CD4-positive, alpha-beta T cell treated with Interferon gamma for 1 hour (primary cell): Measurements from ENCODE around the gene LY6G5C.

Experiments
- DNase-seq: peaks from one replicate; pipeline ENCODE4 v3.0.0-alpha.2; 2020

LY6G5C gene, protein sequence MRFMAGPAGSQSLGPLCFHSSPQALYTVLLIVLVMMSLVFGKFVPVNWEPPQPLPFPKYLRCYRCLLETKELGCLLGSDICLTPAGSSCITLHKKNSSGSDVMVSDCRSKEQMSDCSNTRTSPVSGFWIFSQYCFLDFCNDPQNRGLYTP

DNA sequence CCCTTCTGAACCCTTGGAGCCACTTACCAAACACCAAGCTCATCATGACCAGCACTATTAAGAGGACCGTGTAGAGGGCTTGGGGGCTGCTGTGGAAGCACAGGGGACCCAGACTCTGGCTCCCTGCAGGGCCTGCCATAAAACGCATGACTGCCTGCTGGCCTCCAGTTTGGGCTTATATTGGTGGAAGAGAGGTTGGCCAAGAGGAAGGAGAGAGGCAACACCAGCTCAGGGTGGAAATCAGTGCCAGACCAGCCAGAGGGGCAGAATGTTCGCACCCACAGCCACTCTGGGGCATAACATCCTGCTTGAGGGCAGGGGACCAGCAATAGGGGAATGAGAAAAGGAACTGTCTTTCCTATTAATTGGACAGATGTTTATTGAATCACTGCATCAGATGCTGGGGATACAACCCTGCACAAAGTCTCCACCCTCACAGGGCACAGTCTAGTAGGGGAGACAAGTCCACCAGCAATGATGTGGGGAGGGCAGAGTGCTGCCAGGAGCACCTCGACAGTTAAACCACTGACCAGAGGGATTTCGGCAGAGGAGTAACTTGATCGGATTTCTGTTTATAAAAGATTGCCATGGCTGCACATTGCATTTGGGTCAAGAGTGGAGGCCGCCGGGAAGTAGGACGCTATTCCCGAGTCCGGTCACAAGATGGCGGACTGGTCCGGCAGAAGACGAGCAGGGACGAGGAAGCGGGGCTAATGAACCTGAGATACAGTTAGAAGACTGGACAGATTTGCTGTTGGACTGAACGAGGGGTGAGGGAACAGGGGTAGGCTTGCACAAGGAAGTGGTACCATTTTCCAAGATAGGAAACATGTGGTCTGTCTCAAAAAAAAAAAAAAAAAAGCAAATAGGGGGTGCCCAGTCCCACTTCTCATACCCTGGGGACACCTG is at the start of gene LY6G5C:
LY6G5C (minus strand) TSS at position 842 of the 909 bp plus-strand sequence; CDS start at position 148, 694 bp downstream.
- DNase-seq, result peak; percentile 76

DNA sequence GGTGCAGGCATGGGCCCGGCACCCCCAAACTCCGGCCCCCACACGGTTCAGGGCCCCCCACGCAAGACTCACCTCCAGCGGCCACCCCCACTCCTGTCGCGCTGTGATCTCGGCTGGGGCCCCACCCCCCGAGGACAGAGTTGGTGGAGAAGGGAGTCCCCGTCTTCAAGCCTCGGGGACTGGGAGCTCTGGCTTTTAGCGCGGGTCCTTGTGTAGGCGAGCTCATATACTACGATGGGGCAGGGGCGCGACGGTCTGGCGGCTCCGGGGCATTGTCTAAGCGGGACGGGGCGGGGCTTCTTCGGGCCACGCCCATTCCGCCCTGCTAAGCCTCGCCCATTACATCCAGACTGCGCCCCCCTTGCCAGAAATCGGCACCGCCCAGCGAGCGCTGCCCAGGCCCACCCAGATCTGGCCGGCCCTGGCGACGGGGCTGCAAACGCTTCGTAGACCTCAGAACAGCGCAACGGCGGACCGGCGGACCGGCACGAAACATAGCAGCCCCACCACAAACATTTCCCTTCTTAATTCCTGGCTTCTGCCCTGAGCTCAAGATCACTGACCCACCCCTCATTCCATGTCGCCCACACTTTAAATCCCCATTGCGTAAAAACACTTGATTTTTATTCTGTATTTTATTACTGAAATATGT is 49.2 kb upstream of the LY6G5C start:
- DNase-seq, result peak; percentile 73

DNA sequence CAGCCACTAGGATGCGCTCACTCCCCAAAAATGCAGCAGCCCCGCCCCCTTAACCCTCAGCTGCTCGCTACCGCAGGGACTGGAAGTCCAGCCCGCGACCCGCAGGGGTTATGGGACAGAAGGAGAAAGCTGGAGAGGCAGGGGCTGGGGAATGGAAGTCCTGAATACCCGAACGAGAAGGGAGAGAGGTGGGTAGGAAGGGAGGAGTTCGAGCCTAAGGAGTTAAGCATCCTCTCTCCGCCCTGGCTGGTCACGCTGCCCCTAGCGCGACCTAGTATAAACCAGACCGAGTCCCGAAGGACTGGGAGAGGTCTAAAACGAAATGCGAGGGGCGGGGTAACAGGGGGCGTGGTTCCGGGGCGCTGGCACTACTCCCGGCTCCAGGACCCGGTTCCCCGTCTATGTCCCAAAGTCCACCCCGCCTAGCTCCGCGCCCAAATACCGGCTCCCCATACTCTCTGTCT is 48.7 kb upstream of the LY6G5C start:
- DNase-seq, result peak; percentile 82

DNA sequence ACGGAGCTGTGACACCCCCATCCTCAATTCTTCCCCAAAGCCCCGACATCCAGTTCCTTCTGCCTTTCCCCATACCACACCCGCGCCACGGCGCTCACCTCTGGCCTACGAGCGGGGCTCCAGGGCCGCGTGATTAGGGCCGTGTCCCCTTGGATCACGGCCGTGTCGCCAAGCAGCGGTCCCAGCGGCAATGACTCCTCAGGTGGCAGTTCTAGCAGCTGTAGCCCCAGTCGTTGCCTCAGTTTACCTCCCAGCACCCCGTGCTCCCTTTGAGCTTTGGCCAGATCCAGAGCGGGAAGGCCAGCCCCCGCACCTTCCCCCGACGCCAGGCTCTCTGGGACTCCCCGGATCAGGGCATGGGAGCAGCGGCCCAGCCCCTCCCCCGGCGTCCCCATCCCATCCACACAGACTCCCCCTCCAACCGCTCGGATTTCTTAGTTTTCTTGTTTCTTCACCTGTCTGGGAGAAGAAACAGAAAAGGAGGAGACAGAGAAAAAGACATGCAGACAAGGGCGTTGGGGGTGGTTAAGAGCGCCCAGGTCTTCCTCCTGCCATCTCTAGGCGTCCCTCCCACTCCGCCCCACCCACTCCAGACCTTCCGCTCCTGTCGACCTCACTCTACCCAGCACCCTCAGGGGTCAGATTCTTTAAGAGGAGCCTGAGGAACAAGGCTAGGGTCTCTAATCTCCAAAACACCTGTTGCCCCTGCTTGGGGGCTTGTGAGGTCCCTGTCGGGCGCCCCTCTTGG is 48.1 kb upstream of the LY6G5C start, which contains the start of gene DDAH2:
DDAH2 (minus strand) TSS at position 533 of the 748 bp plus-strand sequence; CDS start at position 395, 138 bp downstream.
- DNase-seq, result no peak

DNA sequence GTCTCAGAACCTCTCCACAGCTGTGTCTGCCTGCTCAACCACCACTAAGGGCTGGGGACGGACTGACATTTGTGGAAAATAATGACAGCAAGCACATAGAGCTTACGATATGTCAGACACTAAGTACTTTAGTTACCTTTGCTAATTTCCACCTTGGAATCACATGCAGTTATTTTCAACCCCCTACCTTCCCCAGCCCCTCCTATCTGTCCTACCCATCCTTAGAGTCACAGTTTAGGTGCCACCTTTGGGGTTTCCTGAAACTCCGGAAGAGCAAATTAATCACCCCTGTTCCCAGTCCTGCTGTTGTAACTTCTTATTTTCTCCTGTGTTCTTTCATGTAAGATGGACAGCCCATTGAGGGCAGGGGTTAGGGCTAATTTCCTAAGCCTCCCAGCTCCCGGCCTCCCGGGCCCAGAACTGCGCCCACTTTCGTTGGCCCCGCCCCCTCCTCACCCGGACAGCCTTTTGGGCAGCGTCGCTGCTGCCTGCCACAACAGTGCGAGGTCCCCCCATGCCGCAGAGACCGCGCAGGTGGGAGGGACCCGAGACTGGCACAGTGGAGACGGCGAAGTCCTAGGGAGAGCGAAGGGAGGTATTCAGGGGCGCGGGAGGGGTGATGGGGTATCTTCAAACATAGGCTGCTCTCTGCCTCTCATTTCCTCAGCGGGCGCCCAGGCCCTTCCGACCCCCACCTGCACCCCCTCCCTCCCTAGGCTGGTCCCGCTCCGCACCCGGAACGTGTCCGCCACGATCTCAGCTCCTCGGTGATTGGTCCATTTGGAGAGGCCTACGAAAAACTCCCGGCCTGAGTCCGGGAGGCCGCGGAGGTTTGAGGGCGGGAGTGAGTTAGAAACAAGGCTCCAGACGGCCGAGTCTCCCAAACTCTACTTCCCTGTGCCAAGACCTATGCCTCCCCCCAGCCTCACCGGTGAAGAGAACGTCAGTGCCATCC is 47.1 kb upstream of the LY6G5C start:
- no peak for DNase-seq

DNA sequence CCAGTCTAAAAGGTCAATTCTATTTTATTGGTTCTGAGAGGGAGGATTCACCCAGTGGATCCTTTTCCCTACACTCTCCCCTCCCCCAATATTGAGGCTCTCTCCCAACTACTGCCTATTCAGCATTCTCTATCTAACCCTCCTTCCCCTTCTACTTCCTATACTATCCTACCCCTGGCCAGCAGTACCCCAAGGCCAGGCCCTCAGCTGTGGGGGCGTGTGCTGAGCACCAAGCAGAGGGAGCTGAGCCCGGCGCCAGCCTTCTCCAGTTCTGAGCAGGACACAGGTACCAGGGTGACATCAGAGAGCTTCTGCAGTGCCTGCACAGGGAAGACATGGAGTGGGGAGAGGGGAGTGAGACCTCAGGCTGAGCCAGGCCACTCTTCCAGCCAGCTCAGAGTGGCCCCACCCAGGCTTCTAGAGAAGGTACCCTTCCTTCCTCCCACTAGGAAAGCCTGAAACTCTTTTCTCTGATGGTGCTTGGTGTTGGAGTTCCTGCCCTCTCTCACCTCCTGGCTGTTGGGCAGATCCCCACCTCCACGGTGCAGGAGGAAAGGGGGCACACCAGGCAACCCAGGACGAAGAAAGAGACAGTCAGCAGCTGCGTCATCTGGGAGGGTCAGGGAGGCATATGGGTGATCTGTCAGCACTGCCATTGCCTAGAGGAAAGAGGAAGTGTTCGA is 46.3 kb upstream of the LY6G5C start:
- DNase-seq, result peak; percentile 71

DNA sequence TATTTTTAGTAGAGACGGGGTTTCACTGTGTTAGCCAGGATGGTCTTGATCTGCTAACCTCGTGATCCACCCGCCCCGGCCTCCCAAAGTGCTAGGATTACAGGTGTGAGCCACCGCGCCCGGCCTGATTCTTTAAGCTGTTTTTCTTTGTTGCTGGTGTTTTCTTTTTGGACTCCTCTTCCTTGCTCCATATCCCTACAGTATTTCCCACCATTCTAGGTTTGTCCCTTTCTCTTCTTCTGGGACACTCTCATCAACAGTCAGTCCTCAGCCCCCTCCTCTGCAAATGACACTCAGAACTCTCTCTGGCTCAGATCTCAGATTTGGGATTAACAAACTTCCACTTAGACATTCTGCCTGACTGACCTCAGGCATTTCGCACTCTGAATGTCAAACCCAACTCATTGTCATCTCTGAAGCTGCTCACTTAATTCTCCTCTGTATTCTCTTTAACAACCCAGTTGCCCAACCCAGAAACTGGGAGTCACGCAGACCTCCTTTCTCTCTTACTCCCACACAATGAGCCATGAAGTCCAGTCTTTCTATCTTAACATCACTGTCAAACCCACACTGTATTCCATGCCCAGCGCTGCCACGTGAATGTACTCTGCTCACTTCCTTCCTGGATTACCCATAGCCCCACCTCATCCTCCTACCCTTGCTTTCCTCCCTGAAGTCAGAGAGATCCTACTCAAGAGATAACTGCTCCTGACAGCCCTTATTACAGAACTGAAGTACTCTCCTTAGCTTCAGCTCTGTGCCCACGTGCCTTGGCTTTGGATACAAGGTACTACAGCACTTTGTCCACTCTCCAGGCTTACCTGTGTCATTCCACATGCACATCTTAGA is 44.9 kb upstream of the LY6G5C start:
- DNase-seq, result no peak

DNA sequence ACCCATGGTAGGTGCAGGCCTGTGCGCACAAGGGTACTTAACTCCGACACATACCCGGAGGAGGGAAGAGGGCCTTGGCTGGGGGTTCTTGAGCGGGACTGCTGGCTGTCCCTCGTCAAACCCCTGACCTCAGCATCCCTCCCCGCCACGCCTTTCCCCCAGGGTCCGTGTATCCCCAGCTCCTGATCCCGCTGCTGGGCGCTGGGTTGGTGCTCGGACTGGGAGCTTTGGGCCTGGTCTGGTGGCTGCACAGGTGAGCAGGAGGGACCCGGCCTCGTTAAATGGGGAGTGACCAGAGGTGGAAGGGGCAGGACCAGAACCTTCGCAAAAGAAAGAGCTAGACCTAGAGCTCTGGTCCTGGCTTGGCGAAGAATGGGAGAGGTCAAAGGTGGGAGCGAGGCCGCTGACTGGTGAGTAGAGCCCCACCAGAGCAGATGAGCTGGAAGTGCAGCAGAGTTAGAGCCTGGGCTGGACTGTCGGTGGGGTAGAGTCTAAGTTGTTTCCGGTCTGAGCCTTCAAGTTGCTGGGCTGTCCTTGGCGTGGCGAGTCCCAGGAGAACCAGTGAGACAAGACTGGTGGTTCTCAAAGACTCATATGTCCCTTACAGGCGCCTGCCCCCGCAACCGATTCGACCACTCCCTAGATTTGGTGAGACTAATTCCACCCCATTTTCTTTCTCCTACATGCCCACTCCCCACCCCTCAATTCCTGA is 43.3 kb upstream of the LY6G5C start:
- no peak for DNase-seq

DNA sequence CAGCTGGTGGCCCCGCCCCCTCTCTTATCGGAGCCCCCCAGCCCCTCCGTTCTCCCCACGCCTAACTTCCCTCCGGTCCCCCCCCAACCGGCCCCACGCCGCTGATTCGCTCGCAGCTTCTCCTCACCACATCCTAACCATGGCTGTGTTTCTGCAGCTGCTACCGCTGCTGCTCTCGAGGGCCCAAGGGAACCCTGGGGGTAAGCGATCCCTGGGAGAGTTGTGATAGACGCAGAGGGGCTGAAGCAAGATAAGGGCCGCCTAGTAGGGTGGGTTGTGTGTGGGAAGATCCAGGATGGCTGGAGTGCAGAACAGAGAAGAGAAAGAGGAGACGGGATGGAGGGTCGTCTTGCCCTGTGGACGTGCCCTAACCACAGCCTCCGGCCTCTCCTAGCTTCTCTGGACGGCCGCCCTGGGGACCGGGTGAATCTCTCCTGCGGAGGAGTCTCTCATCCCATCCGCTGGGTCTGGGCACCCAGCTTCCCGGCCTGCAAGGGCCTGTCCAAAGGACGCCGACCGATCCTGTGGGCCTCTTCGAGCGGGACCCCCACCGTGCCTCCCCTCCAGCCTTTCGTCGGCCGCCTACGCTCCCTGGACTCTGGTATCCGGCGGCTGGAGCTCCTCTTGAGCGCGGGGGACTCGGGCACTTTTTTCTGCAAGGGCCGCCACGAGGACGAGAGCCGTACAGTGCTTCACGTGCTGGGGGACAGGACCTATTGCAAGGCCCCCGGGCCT is 42.5 kb upstream of the LY6G5C start, which contains the start of gene MPIG6B:
MPIG6B (plus strand) TSS at position 129 of the 735 bp plus-strand sequence; CDS start at position 140, 11 bp downstream.
- no peak for DNase-seq

DNA sequence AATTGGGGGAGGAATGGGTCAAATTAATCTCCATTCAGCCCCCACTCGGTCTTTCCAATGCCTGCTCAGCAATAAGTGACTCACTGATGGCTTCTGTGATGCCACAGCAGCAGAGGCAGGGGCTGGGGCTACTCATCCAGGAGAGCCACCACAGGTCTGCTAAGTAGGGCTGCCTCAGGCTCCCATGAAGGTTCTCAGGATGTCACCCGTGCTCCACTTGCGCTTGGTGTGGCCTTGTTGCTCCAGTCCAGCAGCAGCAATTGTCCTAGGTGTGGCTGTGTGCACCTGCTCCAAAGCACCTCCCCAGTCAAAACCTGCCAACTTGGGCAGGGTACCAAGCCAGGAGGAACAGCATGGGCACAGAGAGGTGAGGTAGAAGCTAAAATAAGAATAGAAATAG is 41.3 kb upstream of the LY6G5C start:
- no peak for DNase-seq

DNA sequence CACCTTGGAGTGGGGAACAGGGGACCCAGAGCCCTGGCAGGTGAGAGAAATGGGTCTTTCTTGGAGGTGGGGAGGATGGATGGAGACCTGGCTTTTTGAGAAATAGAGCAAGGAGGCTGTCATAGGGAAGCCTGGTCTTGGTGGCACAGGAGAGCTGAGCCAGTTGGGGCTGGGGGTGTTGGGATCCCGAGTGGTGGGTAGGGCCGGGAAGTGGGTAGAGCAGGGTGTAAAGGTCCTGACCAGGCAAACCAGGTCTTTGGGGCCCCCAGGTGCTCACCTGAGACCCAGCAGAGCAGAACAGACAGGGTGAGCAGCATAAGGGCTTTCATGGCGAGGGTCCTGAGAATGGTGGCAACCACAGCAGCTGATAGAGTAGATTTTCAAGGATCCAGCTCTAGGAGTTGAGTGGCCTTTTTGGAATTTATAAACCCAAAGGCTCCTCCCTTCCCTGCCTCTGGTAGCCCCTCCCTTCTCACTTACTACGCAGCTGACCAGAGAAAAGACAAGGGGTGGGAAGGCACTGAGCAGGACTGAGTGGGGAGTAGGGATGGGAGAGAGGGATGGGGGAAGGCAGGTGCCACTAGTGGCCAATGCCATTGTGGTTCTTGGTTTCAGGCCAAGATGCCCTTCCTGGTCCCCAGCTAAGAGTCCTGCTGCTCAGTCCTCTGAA is 40.6 kb upstream of the LY6G5C start, which contains the start of gene LY6G6C:
LY6G6C (minus strand) TSS at position 396 of the 670 bp plus-strand sequence; CDS start at position 329, 67 bp downstream.
- no peak for DNase-seq

DNA sequence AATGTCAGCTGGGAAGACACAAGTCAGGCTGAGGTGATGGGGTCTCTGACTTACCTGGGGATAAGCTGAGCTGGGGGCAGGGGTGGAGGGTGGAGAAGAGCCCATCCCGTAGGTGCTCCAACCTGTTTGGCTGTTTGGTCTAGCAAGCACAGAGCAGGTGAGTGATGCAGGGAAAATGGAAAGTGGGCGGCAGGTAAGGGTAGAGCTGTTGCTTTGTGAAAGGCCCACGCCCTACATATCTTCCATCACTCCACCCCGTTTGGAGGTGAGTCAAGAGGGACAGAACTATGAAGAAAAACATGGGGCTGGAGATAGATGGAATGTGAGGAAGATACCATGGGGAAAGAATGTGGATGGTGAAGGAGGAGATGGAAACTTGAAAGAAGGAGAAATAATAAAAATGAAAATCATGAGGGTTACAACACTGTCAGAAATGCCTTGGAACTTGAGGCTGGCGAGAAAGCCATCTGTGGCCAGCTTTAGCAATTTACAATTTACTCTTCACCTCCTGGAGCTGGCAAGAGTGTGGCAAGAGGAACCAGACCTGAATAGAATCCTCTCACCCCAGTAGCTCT is 39.4 kb upstream of the LY6G5C start:
- DNase-seq, result no peak

DNA sequence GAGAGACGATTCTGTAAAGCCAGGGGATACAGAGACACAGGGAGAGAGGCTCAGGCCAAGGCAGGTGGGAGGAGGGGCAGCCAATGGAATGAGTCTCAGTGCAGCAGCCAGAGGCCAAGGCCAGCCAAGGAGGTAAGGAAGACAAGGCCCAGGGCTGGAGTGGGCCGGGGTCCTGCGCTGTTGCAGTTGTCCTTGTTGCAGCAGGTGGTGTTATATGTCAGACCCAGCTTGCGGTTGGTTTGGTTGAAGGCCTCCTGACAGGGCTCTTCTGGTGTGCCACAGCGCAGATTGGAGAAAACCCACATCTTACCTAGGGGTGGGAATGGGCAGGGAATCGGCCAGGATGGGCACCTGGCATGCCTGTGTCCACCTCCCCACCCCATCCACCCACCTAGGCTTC is 38.1 kb upstream of the LY6G5C start:
- no peak for DNase-seq

DNA sequence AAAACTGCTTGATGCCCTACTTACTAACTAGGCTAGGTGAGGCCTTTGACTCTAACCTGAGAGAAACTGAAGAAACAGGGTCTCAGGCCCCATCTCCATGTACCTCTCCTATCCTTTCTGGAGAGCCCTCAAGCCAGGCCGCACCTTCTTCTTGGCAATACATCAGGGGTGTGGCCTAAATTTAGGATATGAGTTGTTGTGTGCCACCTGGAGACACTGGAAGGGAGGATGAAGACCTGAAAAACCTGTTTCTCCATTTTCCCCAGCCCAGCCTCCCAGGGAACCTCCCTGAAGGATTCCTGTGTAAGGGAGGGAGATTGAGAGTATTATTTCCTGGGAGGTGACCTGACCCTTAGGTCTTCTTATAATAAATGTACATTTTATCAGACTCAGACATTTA is 37.4 kb upstream of the LY6G5C start:
- DNase-seq, result no peak

DNA sequence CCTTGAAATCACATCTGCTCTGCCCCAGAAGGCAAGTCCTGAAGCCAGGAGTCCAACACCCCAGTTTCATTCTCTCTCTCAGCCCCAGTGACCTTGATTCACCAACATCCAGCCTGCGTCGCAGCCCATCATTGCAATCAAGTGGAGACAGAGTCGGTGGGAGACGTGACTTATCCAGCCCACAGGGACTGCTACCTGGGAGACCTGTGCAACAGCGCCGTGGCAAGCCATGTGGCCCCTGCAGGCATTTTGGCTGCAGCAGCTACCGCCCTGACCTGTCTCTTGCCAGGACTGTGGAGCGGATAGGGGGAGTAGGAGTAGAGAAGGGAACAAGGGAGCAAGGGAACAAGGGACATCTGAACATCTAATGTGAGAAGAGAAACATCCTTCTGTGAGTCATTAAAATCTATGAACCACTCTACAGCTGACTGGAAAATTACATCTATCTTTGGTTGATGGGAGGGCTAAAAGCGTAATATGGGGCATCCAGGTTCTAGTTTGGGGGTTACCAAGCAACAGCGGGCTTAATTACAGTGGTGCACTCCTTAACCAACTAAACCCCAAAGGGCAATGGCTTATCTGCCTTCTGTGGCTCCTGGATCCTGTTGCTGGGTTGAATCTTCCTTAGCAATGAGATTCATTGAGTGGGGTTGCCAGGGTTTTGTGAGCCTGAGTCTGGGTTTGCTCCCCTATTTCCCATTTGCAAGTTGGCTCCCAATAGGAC is 36.8 kb upstream of the LY6G5C start:
- no peak for DNase-seq
